ENCODE measurements around the gene TNIK. TPM values are rescaled to one million over a fixed set of nuclear protein-coding genes. Genes with fewer than 3 reads are reported as not detected.

TNIK gene
- total RNA-seq, 1 donor from 2014 or later = 15.5 TPM

DNA sequence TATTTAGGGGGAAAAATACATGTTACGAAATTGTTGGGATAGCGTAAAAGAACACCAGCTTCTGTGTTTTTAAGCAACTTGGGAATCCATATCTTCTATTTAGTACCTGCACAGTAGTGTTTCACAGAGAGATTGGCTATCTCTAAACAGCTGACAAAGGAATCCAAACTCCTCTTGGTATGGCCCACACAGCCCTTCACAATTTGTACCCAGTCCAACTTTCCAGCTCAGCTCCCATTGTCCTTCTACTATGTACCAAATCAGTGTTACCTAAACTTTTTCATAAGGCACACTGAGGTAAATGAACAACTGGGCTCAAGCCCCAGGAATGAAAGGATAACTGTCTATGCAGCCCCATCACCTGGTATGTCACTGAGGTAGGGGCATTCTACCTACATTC, 61.9 kb downstream of the TNIK start:
- peaks cover 4% of the 10 kb centered on the region for H3K36me3 Mint-ChIP-seq (ENCODE audit: unreplicated experiment)
- TF ChIP-seq, protein P1, sequence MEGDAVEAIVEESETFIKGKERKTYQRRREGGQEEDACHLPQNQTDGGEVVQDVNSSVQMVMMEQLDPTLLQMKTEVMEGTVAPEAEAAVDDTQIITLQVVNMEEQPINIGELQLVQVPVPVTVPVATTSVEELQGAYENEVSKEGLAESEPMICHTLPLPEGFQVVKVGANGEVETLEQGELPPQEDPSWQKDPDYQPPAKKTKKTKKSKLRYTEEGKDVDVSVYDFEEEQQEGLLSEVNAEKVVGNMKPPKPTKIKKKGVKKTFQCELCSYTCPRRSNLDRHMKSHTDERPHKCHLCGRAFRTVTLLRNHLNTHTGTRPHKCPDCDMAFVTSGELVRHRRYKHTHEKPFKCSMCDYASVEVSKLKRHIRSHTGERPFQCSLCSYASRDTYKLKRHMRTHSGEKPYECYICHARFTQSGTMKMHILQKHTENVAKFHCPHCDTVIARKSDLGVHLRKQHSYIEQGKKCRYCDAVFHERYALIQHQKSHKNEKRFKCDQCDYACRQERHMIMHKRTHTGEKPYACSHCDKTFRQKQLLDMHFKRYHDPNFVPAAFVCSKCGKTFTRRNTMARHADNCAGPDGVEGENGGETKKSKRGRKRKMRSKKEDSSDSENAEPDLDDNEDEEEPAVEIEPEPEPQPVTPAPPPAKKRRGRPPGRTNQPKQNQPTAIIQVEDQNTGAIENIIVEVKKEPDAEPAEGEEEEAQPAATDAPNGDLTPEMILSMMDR (IDR thresholded peaks at IDR 0.05) = no peak
- no peak overlapping the region for H3K4me3 Mint-ChIP-seq (ENCODE audit: unreplicated experiment)
- H3K9me3 Mint-ChIP-seq (ENCODE audit: unreplicated experiment) = peaks cover 3% of the 10 kb centered on the region
- no peak overlapping the region for H3K27ac Mint-ChIP-seq (ENCODE audit: unreplicated experiment)
- peaks cover 39% of the 10 kb centered on the region for H3K4me1 Mint-ChIP-seq (ENCODE audit: unreplicated experiment)
- no peaks in the 10 kb centered on the region for H3K27me3 Mint-ChIP-seq (ENCODE audit: unreplicated experiment)
- DNase-seq (ENCODE audit: extremely low spot score, unreplicated experiment) = no peak

DNA sequence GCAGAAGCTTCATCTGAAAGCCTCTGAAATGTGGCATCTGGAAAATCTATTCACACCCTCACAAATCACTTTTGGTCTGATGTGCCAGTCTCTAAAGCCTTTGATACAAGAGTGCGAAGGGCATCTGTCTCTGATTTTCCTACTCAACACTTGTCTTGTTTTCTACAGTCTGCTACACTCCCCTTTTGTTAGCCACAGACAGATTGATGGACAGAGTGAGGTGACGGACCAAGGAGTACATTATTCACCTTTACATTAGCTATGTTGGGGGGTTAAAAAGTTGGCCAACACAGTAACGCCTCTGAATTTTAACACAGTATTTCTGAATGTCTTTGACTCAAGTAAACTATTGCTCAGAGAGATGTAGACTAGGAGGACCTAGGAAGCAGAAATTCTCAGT, 63.1 kb downstream of the TNIK start:
- TF ChIP-seq, protein P1 (IDR thresholded peaks at IDR 0.05) = no peak
- H3K9me3 Mint-ChIP-seq (ENCODE audit: unreplicated experiment) = no peaks in the 10 kb centered on the region
- no peak overlapping the region for H3K27ac Mint-ChIP-seq (ENCODE audit: unreplicated experiment)
- H3K27me3 Mint-ChIP-seq (ENCODE audit: unreplicated experiment) = no peaks in the 10 kb centered on the region
- H3K36me3 Mint-ChIP-seq (ENCODE audit: unreplicated experiment) = no peaks in the 10 kb centered on the region
- no peak for DNase-seq (ENCODE audit: extremely low spot score, unreplicated experiment)
- H3K4me3 Mint-ChIP-seq (ENCODE audit: unreplicated experiment) = no peak overlapping the region
- peaks cover 48% of the 10 kb centered on the region for H3K4me1 Mint-ChIP-seq (ENCODE audit: unreplicated experiment)

DNA sequence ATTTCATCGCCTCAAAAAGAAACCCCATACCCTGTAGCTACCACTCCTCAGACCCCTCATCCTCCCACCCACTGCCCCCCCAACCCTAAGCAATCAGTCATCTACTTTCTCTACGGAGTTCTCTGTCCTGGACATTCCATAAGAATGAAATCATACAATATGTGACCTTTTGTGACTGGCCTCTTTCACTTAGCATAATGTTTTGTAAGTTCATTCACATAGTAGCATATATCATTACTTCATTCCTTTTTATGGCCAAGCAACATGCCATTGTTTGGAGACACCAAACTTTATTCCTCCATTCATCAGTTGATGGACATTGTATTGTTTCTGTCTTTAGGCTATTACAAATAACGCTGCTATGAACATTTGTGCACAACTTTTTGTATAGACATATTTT, 64.2 kb downstream of the TNIK start:
- H3K9me3 Mint-ChIP-seq (ENCODE audit: unreplicated experiment) = peaks cover 6% of the 10 kb centered on the region
- no peak overlapping the region for H3K27ac Mint-ChIP-seq (ENCODE audit: unreplicated experiment)
- H3K36me3 Mint-ChIP-seq (ENCODE audit: unreplicated experiment) = no peaks in the 10 kb centered on the region
- H3K27me3 Mint-ChIP-seq (ENCODE audit: unreplicated experiment) = no peaks in the 10 kb centered on the region
- no peak overlapping the region for H3K4me3 Mint-ChIP-seq (ENCODE audit: unreplicated experiment)
- no peak for DNase-seq (ENCODE audit: extremely low spot score, unreplicated experiment)
- TF ChIP-seq, protein P1 (IDR thresholded peaks at IDR 0.05) = no peak
- H3K4me1 Mint-ChIP-seq (ENCODE audit: unreplicated experiment) = peaks cover 50% of the 10 kb centered on the region

DNA sequence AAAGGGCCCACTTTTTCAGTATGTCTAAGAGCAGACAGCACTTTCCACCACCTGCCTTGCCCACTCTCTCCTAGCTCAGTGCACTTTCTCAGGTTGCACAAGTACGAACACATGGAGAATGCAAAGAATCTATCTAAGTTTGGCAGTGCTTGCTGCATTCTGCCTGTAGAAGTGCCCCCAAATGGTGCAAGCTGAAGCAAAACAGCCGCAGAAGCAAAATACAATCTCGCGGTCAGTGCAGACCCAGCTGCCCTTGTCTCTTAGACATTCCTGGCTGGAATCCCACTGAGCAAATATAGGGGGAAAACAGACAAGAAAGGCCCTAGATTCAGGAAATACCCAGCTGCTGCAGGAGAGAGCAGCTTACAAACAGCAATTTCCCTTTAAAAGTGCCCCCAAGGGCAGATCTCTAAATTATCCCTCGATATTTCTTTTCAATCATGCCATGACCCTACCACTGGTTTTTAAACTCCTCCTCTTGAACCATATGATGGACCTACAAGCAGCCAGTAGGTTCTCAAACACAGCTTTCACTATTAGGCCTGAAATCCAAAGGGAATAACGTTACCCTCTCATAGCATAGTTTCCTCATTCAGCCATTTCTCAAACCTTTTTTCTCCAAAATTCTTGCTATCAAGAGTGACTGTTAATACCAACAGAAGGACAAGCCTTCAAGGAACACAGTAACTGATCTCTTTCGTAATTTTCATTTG, 67.0 kb downstream of the TNIK start:
- H3K4me1 Mint-ChIP-seq (ENCODE audit: unreplicated experiment) = peaks cover 48% of the 10 kb centered on the region
- no peak for DNase-seq (ENCODE audit: extremely low spot score, unreplicated experiment)

DNA sequence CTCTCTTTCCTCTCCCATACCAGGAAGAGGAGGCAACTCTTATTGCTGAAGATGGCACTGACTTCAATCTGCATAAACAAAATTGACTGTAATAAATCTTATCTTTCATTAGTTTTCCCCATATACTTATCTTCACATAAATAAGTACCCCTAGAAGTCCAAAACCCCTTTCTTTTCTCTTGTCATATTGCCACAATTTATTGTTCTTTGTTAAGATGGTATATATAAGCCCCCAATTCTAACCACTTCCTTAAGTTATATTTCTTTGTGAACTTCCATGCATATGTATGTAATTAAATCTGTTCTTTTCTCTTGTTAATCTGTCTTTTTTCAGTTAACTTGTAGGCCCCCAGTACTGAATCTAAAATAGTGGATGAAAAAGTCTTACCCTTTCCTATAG, 68.8 kb downstream of the TNIK start:
- no peaks in the 10 kb centered on the region for H3K27me3 Mint-ChIP-seq (ENCODE audit: unreplicated experiment)
- no peak for DNase-seq (ENCODE audit: extremely low spot score, unreplicated experiment)
- peaks cover 6% of the 10 kb centered on the region for H3K9me3 Mint-ChIP-seq (ENCODE audit: unreplicated experiment)
- TF ChIP-seq, protein P1 (IDR thresholded peaks at IDR 0.05) = no peak
- no peak overlapping the region for H3K4me3 Mint-ChIP-seq (ENCODE audit: unreplicated experiment)
- H3K4me1 Mint-ChIP-seq (ENCODE audit: unreplicated experiment) = peaks cover 33% of the 10 kb centered on the region
- H3K36me3 Mint-ChIP-seq (ENCODE audit: unreplicated experiment) = no peaks in the 10 kb centered on the region
- H3K27ac Mint-ChIP-seq (ENCODE audit: unreplicated experiment) = peak overlapping the region; percentile 25

More for the DNA sequence above, 67.0 kb downstream of the TNIK start:
- TF ChIP-seq, protein P1 (IDR thresholded peaks at IDR 0.05) = no peak
- Mint-ChIP-seq H3K9me3 (ENCODE audit: unreplicated experiment) (peaks cover 6% of the 10 kb centered on the region), H3K4me3 (ENCODE audit: unreplicated experiment) (peak overlapping the region; percentile 56), H3K27me3 (ENCODE audit: unreplicated experiment) (no peaks in the 10 kb centered on the region), H3K36me3 (ENCODE audit: unreplicated experiment) (no peaks in the 10 kb centered on the region), H3K27ac (ENCODE audit: unreplicated experiment) (peak overlapping the region; percentile 85)
